Hypothalamus (tissue), 51 donors: Measurements from ENCODE around the gene DYNC2I2.
A peak's percentile ranks its signal among the peaks of the same experiment; 100 is the strongest.
"Not testable (repeated sequence)": the region's sequence is repeated elsewhere in the genome, so short reads cannot be mapped to it uniquely, and the experiment has no call there.

Experiments
- DNase-seq, 51 donors: peaks; one replicate each; lab custom pipeline; 2025; lab: John Stamatoyannopoulos, UW

The DYNC2I2 gene

GRCh38 chr9:128687453-128687852 lies 30.8 kb upstream of the DYNC2I2 start:
- no peak for DNase-seq

DNA sequence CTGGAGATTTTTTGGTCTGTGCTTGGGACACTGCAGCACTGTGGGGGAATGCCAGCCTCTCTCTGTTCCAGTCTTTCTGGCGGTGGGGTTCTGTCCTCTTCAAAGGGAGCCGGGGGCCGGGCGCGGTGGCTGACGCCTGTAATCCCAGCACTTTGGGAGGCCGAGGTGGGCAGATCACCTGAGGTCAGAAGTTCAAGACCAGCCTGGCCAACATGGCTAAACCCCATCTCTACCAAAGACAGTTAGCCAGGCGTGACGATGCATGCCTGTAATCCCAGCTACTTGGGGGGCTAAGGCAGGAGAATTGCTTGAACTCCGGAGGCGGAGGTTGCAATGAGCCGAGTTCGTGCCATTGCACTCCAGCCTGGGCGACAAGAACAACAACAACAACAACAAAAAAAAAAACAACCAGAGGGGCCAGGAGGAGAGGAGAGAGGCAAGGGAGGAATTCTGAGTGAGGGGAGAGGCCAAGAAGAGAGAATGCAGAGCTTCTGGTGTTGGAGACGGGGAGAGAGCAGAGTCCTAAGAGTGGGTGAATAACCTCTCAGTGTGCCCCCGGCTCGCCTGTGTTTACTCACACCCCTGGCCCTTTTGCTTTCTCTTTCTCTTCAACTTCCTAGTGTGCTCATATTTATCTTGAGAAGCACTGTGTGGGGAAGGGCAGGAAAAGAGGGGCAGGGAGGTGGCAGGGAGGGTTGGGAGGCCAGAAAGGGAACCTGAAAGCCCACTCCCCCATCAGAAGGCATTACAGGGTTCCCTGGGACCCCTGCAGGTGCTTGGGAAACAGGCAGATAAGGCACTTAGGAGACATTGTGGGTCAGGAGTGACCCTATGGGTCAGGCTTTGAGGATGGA lies 29.2 kb upstream of the DYNC2I2 start:
- no peak for DNase-seq

DNA sequence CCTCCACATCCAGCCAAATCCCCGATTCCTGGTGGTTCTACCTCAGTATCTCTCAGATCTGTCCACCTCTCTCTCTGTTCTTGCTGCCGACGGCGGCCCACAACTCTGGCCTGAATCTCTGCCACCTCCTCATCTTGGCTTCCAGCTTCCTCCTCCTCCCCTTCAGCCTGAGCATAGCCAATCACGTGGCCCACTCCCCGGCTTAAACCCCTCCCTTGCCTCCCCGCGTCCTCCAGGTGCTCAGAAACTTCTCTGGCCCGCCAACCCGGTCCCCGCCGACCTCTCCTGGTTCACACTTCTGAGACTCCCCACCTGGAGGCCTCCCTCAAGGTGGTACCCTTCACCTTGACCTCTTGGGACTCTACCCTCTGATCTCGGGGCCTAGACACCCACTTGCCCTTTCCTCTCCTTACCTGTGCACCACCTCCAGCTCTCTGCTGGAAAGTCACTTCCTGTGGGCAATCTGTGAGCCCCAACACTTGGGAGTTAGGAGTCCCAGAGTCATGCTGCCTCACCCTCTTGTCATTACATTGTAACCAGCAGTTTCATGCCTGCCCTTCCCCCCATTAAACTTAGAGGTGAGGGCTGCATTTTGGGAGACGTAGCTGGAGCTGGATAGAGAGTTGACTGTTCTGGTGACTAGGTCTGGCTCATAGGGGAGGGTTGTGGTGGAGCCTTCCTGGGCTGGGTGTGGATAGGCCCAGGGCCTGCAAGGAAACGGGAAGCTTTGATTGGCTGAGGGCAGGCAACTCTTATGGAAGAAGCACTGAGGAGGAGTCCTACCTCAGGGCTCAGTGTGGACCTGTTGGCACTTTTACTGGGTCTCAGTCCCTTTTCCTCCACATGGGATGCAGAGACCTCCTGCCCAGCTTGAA lies 27.9 kb upstream of the DYNC2I2 start:
- peak in 31 of 51 donors; percentile 5 to 62 (median 26) for DNase-seq

- DNase-seq: no peak
Measured at GRCh38 chr9:128684065-128684324, 27.3 kb upstream of the DYNC2I2 start.

GRCh38 chr9:128683340-128684064 lies 26.9 kb upstream of the DYNC2I2 start:
- DNase-seq: peak in 7 of 51 donors; percentile 3 to 15 (median 10)

- DNase-seq: no peak
Measured at GRCh38 chr9:128677794-128678193, 21.1 kb upstream of the DYNC2I2 start.

DNA sequence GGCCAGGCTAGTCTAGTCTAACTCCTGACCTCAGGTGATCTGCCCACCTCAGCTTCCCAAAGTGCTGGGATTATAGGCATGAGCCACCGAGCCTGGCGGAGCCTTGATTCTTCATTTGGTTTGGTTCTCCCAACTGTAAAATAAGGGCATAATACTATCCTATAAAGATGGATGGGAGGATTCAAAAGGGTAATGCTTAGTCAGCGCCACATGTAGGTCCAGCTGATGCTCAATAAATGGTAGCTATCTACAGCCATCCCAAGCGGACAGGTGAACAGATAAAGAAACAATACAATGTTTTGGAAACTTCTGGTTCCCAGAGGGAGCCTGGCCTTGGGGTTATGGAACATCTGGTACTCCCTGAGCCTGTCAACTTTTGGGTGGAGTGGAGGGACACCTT lies 18.7 kb upstream of the DYNC2I2 start:
- DNase-seq: no peak

DNA sequence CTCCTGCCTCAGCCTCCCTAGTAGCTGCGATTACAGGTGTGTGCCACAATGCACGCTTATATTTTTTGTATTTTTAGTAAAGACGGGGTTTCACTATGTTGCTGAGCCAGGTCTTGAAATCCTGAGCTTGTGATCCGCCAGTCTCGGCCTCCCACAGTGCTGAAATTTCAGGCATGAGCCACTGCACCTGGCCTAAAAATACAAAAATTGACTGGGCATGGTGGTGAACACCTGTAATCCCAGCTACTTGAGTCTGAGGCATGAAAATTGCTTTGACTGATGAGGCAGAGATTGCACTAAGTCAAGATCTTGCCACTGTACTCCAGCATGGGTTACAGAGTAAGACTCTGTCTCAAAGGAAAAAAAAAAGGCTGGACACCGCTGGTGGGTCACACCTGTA lies 13.1 kb upstream of the DYNC2I2 start:
- DNase-seq: no peak

DNA sequence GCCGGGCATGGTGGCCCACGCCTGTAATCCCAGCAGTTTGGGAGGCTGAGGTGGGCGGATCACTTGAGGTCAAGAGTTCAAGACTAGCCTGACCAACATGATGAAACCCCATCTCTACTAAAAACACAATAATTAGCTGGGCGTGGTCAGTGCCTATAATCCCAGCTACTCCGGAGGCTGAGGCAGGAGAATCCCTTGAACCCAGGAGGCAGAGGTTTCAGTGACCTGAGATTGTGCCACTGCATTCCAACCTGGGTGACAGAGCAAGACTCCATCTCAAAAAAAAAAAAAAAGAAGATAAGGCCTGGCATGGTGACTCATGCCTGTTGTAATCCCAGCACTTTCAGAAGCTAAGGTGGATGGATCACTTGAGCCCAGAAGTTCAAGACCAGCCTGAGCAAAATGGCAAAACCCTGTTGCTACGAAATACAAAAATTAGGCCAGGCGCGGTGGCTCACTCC lies 9.9 kb upstream of the DYNC2I2 start:
- DNase-seq: not testable (repeated sequence)

GRCh38 chr9:128657796-128658195 lies 1.1 kb upstream of the DYNC2I2 start:
- no peak for DNase-seq

GRCh38 chr9:128657344-128657704 lies 677 bp upstream of the DYNC2I2 start:
- DNase-seq: no peak

- DNase-seq: no peak
Measured at GRCh38 chr9:128654481-128654880, 2.2 kb downstream of the DYNC2I2 start.

- DNase-seq: no peak
Measured at GRCh38 chr9:128653908-128654307, 2.7 kb downstream of the DYNC2I2 start.

DNA sequence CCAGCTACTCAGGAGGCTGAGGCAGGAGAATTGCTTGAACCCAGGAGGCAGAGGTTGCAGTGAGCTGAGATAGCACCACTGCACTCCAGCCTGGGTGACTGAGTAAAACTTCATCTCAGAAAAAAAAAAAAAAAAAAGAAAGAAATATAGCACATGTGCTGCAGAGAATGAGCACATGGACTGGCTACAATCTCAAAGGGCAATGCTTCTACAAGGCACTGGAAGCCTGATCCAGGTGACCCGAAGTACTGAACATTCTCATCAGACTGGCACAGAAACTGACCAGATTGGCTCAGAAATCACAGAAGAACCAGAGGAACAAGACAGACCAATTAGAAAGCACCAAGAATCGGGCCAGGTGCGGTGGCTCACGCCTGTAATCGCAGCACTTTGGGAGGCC lies 4.8 kb downstream of the DYNC2I2 start:
- DNase-seq: no peak

DNA sequence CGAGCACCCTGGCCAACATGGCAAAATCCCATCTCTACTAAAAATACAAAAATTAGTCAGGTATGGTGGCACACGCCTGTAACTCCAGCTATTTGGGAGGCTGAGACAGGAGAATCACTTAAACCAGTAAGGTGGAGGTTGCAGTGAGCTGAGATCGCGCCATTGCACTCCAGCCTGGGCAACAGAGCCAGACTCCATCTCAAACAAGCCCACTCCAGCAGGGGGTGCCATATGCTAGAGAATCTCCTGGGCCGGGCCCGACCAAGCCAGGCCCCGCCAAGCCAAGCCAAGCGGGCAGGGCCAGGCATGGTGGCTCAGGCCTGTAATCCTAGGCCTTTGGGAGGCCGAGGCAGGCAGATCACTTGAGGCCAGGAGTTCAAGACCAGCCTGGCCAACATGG lies 8.4 kb downstream of the DYNC2I2 start:
- peak in 3 of 51 donors; percentile 10 to 16 (median 14) for DNase-seq

- DNase-seq: no peak
Measured at GRCh38 chr9:128643519-128644300, 12.9 kb downstream of the DYNC2I2 start.

DNA sequence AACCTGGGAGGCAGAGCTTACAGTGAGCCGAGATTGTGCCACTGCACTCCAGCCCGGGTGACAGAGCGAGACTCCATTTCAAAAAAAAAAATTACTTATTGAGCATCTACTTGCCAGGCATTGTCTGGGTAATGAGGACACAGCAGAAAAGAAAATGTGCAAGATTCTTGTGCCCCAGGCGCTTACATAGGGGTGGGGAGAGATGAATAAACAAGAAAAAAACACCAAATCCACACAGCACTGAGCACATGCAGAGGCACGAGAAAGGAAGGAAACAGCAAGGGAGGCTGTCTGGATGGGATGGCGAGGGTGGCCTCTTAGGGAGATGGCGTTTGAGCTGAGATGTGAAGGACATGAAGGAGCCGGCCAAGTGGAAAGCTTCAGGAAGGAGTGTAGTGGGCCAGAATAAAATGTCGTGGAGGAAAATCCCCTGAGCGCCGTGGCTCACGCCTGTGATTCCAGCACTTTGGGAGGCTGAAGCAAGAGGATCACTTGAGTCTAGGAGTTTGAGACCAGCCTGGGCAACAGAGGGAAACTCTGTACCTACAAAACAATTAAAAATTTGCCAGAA lies 13.9 kb downstream of the DYNC2I2 start:
- DNase-seq: no peak

GRCh38 chr9:128640603-128641002 lies 16.0 kb downstream of the DYNC2I2 start:
- no peak for DNase-seq

GRCh38 chr9:128638580-128638979 lies 18.1 kb downstream of the DYNC2I2 start:
- DNase-seq: no peak

- peak in 9 of 51 donors; percentile 15 to 39 (median 26) for DNase-seq
Measured at GRCh38 chr9:128637656-128638055, 19.0 kb downstream of the DYNC2I2 start.
